IPS-NIHi11 (cell line): ENCODE results near the gene MRPL49.

Source experiments
- DNase-seq: peaks from one replicate; pipeline ENCODE4 v3.0.0; 2012; ENCODE audit warnings: mixed read lengths, low spot score

MRPL49 gene

GRCh38 chr11:65121865-65122696 is at the start of gene MRPL49, which contains the start of gene FAU:
Gene MRPL49, plus strand, starts transcription at chr11:65122321. Its CDS starts 26 bp downstream, at chr11:65122347.
Gene FAU, minus strand, starts transcription at chr11:65122134. Its CDS starts 321 bp downstream, at chr11:65121813.
- peak; percentile 95 for DNase-seq

- no peak for DNase-seq
Observed at GRCh38 chr11:65072631-65072966, 49.5 kb upstream of the MRPL49 start.

- DNase-seq: no peak
Observed at GRCh38 chr11:65077451-65077850, 44.7 kb upstream of the MRPL49 start.

- DNase-seq: peak; percentile 77
Observed at GRCh38 chr11:65078151-65078550, 44.0 kb upstream of the MRPL49 start.

- no peak for DNase-seq
Observed at GRCh38 chr11:65078786-65079342, 43.3 kb upstream of the MRPL49 start.

GRCh38 chr11:65083134-65083833 is 38.8 kb upstream of the MRPL49 start:
- no peak for DNase-seq

- DNase-seq: peak; percentile 99
Observed at GRCh38 chr11:65083834-65084597, 38.1 kb upstream of the MRPL49 start, which contains the start of the genes CDCA5 and ZFPL1. Gene CDCA5, minus strand, starts transcription at chr11:65084040. Its CDS starts 62 bp downstream, at chr11:65083978. Gene ZFPL1, plus strand, starts transcription at chr11:65084222. Its CDS starts 477 bp downstream, at chr11:65084699.

- no peak for DNase-seq
Observed at GRCh38 chr11:65084598-65085375, 37.3 kb upstream of the MRPL49 start.

- DNase-seq: no peak
Observed at GRCh38 chr11:65085446-65085845, 36.7 kb upstream of the MRPL49 start.

- no peak for DNase-seq
Observed at GRCh38 chr11:65086809-65087208, 35.3 kb upstream of the MRPL49 start.

GRCh38 chr11:65087216-65087615 is 34.9 kb upstream of the MRPL49 start:
- DNase-seq: no peak

GRCh38 chr11:65087827-65088226 is 34.3 kb upstream of the MRPL49 start:
- DNase-seq: no peak

- no peak for DNase-seq
Observed at GRCh38 chr11:65089621-65090020, 32.5 kb upstream of the MRPL49 start.

GRCh38 chr11:65090628-65091027 is 31.5 kb upstream of the MRPL49 start:
- no peak for DNase-seq

- no peak for DNase-seq
Observed at GRCh38 chr11:65095427-65095826, 26.7 kb upstream of the MRPL49 start.

- peak; percentile 96 for DNase-seq
Observed at GRCh38 chr11:65095974-65096806, 25.9 kb upstream of the MRPL49 start, which contains the start of gene VPS51. Gene VPS51, plus strand, starts transcription at chr11:65096214. Its CDS starts 37 bp downstream, at chr11:65096251.

GRCh38 chr11:65096926-65097325 is 25.2 kb upstream of the MRPL49 start:
- DNase-seq: no peak

- DNase-seq: no peak
Observed at GRCh38 chr11:65100674-65101350, 21.3 kb upstream of the MRPL49 start.
